ENCODE data around the gene TM4SF20.

Gene TM4SF20

GRCh38 chr2:227379095-227379494 lies at the start of gene TM4SF20:
TSS of gene TM4SF20 (minus strand) at chr2:227379306. CDS start at chr2:227379268, 38 bp downstream.
- DNase-seq, result no peak

DNA sequence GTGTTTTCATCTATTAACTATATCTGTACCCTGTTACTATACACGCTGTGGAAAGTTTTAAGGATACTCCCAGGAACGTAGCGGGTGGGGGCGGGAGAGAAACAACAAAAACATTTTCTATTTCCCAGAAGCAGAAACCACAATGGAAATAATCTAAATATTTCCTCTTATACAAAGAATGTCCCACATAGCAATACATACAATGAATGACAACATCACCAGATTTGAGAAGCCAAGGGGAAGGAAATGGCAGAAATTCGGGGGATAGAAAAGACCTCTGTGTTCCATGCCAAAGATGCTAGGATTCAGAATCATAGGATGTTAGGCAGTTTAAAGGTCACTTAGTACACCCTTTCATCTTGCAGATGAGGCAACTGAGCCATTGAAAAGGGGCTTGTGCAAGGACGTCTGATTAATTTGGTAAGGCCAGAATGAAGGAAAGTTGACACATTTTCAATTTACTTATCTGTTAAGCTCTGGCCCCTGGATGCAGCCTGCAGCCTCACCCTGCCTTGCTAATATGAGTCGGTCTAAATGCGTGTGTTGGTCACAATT lies 49.7 kb upstream of the TM4SF20 start:
- DNase-seq, result no peak

- DNase-seq, result no peak
Observed at GRCh38 chr2:227423656-227424499, 44.8 kb upstream of the TM4SF20 start.

- no peak for DNase-seq
Observed at GRCh38 chr2:227420087-227421052, 41.3 kb upstream of the TM4SF20 start.

DNA sequence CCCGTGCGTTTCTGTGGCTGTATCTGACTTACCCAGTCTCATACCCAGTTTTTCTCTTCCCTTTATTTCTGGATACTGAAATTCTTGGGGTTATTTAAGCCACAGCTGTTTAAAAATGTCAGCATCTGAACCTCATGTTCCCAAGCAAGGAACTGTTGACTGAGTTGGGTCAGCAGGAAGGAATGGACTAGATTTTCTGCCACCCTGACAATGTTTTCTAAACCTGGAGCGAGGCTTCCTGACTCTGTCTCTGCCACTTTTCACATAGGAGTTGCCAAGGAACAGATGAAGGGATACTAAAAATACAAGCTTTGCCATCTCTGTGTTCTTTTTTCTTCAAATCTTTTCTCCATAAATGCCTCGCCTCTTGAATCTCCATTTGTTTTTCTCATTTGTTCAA lies 37.6 kb upstream of the TM4SF20 start:
- no peak for DNase-seq

DNA sequence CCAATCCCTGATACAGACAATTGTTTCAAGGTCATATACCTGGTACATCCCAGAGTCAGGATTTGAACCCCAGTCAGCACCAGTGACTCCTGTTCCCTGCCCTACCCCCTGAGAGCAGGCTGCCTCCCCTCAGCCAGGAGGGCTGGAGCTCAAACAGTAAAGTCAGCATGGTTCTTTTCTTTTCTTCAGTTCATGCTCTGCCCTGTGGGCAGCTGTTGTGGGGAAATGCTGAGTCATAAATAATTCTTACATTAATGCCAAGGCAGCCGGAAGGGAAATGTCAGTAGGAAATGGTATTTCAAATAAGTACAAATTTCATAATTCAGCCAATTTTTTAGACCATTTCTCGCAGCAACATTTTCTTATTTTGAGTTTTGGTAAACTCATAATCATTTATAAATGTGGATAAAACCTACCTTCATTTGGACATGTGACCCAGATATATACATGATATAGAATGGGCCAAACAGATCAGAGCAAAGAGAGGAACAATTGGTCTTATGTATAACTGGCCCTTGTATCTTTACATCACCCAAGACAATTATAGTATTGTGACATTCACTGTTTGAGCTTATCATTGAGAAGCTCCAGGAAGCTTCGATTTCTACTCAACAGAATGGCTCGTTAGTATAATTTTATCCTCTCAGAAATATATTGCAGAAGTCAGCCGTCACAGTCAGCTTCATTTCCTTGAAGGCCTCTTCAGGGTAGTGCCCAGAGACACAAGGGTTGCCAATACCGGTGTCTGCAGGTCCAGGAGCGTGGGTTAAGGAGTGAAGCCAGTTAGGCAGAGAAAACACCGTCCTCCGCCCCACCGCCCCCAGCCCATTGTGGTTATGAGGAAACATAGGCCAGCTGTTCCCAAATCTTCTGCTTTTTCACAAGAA lies 36.7 kb upstream of the TM4SF20 start:
- DNase-seq, result peak; percentile 18

GRCh38 chr2:227414846-227415245 lies 35.7 kb upstream of the TM4SF20 start:
- DNase-seq, result no peak

DNA sequence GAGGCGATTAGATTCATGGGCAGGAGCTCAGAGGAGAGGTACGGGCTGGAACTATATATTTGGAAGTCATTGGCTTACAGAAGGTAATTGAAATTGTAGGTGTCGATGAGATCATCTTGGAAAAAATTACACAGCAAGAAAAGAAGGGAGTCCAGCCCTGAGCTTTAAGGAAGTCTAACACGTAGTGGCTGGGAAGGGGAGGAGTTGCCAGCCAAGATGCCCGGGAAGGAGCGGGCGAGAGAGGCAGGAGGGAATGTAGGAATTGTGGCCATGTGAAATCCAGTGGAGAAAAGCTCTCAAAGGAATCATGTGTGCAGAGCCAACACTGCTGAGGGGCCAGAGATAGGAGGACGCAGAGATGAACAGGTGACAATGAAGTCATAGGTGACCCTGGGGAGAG lies 34.3 kb upstream of the TM4SF20 start:
- no peak for DNase-seq

GRCh38 chr2:227412877-227413276 lies 33.8 kb upstream of the TM4SF20 start:
- DNase-seq, result no peak

- no peak for DNase-seq
Observed at GRCh38 chr2:227411990-227412350, 32.9 kb upstream of the TM4SF20 start.

DNA sequence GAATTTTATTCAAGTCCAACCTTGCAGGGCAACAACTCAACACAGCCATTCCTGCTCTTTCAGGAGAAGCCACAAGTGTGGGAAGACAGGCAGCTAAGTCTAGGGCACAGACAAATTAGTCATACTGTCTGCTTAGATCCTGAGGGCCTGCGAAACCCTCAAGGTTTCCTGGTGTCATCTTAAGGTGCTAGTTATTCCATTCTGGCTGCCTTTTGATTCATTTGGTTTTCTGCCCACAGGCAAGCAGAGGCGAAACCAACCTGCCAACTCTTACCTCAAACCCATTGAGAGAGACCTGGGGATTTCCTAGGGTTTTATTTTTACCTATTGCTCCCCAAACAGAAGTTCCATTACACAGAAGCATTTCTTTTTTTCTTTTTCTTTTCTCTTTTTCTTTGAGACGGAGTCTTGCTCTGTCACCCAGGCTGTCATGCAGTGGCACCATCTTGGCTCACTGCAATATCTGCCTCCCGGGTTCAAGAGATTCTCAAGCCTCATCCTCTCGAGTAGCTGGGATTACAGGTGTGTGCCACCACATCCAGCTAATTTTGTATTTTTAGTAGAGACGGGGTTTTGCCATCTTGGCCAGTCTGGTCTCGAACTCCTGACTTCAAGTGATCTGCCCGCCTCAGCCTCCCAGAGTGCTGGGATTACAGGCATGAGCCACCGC lies 32.3 kb upstream of the TM4SF20 start:
- DNase-seq, result no peak

GRCh38 chr2:227410191-227410590 lies 31.1 kb upstream of the TM4SF20 start:
- no peak for DNase-seq

DNA sequence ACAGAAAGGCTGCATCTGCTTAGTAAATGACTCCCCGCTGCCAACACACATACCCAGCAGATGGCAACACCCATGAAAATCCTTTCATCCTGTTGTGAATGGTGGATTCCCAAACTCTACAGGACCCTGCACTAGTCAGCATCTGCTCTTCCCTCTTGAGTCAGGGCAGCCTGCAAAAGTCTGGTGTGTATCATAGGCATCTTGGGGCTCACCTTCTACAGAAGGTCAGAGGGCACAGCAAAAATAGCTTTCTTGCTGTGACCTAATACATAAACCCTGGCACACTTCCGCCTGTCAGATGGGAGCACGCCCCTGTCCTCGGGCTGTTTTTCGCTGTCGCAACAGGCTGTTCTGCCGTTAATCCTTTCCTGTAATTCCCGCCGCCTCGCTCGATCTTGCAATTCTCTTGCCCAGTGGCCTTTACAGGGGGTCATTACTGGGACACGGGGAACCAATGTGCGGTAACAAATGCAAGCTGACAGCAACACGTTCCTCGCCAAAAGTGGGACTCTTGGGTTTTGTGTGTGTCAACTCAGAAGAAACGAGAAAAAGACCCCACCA lies 28.6 kb upstream of the TM4SF20 start:
- DNase-seq, result peak; percentile 65

DNA sequence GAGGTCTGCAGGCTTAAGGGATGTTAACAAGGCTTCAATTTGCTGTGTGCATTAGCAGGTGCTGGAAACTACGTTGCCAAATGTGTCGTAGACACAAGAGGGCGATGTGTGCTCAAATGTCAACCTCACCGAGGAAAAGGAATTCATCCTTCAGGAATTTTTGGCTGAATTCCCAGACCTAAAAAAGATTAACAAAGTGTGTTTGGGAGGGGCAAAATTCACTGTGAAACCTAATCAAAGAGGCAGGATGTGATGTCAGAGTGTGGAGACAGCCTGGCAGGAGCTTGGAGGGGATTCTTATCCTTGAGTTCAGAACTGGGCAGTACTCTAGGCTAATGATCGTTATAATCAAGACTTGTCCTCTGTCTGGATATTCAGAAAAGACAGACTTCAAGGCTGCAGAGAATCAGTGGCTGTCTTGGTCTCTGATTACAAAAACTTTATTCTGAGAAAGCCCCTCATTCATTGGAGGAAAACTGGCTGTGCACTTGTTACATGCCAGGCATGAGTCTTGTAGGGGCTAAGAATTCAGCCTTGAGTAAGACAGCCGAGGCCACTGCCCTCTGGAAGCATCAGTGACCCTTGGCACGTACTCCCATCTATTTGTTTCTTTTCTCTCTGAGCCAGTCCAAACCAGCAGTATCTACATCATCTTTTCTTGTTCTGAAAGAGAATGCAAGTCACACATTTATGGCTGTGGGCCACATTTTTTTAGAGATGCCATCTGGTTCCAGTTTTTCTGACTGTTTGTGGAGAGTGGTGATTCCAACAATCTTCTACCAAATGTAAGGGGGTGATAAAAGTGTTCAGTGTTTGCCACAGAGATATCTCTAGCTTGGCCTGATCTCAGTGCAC lies 27.3 kb upstream of the TM4SF20 start:
- no peak for DNase-seq

DNA sequence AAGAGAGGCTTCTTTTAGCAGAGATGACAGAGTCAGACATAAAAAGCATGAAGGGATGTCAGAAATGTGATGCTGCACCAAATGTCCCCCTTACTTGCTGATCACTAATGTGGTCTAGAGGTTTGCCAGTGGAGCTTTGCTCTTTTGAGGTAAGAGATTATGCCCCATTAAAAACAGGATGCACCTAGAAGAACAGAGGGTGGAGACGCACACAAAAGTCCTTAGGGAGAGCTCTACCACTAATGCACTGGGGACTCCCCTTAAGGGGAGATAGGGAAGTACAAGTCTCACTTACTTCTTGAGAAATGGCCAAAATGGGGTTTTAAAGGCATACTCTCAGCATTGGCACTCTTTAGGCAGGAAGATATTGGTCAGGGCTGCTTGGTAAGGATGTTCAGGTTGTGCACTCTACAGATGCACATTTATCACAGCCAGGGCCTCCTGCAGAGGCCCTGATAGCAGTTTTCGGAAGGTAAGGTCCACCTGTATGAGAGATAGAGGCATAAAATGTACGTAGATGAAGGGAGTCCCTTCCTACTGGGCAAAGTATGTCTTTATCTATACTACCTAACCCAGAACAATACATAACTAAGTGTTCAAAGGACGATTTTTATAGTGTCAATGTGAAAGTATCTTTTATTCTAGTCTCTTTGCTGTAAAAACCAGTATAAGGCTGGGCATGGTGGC lies 25.6 kb upstream of the TM4SF20 start:
- no peak for DNase-seq

- no peak for DNase-seq
Observed at GRCh38 chr2:227402959-227403358, 23.9 kb upstream of the TM4SF20 start.

- no peak for DNase-seq
Observed at GRCh38 chr2:227402321-227402720, 23.2 kb upstream of the TM4SF20 start.

DNA sequence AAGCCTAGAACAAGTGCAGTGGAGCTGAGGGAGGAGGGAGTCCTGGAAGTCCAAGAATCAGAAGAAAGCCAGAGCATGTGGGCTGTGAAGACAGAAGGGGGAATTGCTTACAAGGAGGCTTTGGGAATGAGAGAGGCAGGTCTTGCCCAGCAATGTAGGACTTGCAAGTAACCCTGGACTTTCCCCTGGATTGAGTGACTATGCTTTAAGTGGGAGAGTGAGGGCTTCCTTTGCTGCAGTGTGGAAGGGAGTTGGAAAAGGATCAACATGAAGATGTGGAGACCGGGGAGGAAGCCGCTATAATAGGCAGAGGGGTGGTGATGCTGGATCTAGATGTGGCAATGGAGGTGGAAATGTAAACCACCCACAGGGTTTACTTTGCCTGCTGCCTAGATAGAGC lies 22.4 kb upstream of the TM4SF20 start:
- no peak for DNase-seq

- no peak for DNase-seq
Observed at GRCh38 chr2:227398684-227399670, 19.9 kb upstream of the TM4SF20 start.

All from CD4-positive, alpha-beta T cell treated with Interferon gamma for 1 hour (primary cell).